Erythroblast (primary cell): ENCODE results near the gene RAD51B.

ENCODE experiments used
- GATA1 ChIP-seq: IDR thresholded peaks from 2 replicates; pipeline ENCODE4 v1.6.1; 2011; ENCODE audit warnings: low read depth, mild to moderate bottlenecking, control low read depth, low read length, moderate library complexity
- POLR2A ChIP-seq: IDR thresholded peaks from 2 replicates; pipeline ENCODE4 v1.6.1; 2011; ENCODE audit warnings: mild to moderate bottlenecking, low read length

DNA sequence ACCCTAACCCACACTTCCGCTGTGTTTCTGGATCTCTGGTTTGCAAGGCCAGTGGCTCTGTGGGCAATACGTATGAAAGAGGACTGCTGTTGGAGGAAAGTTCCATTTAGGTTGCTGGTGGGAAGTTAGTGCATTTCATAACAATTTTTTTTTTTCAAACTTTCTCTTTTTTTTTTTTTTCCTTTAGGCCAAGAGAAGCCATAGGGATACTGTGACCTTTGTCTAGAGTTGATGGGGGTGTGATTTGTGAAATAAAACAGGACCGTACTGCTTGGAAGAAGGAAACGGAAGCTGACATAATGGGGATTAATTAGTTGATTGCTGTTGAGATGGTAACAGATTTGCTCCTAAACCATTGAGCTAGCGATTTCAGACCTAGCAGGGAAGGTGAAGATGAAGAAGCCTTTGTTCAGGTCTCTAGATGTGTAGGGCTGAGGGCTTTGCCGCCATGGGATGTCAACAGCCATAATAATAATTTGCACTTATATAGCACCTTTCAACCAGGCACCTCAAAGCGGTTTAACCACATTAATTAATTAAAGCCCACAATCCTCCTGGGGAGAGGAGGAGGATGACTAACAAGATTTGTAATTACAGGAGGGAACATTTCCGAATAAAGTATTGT is 658.0 kb downstream of the RAD51B start:
- no peak for TF ChIP-seq POLR2A
- no peak for TF ChIP-seq GATA1
